H4 (cell line): ENCODE results near the gene ZNF428. TPM values are rescaled to one million over a fixed set of nuclear protein-coding genes. Genes with fewer than 3 reads are reported as not detected.

ENCODE experiments used
- DNase-seq: peaks from one replicate; pipeline ENCODE4 v3.0.0-alpha.2; 2015; ENCODE audit warnings: low spot score
- total RNA-seq: library from RNA; depleted of rRNA; stranded (reverse); fragments of >200 nt; shearing (Covaris generic); gene quantifications from 2 replicates; pipeline ENCODE4 v1.2.3, GENCODE V29; 2014; rRNA removed

Gene ZNF428
- total RNA-seq, 1 experiment from 2014 or later: 20.4 TPM

DNA sequence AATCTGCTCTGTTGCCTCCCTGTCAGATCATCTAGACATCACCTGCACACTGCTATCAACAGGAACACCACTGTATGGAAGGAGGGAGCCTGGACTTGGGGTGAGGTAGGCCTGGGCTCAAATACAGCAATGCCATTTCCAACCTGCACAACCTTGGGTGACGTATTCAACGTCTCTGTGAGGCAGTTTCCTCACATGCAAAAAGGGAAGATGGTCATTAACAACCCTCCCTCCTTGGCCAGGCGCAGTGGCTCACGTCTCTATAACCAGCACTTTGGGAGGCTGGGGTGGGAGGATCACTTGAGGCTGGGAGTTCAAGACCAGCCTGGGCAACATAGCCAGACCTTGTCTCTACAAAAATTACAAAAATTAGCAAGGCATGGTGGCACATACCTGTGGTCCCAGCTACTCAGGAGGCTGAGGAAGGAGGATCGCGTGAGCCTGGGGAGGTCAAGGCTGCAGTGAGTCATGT lies 57.2 kb downstream of the ZNF428 start:
- DNase-seq: no peak

DNA sequence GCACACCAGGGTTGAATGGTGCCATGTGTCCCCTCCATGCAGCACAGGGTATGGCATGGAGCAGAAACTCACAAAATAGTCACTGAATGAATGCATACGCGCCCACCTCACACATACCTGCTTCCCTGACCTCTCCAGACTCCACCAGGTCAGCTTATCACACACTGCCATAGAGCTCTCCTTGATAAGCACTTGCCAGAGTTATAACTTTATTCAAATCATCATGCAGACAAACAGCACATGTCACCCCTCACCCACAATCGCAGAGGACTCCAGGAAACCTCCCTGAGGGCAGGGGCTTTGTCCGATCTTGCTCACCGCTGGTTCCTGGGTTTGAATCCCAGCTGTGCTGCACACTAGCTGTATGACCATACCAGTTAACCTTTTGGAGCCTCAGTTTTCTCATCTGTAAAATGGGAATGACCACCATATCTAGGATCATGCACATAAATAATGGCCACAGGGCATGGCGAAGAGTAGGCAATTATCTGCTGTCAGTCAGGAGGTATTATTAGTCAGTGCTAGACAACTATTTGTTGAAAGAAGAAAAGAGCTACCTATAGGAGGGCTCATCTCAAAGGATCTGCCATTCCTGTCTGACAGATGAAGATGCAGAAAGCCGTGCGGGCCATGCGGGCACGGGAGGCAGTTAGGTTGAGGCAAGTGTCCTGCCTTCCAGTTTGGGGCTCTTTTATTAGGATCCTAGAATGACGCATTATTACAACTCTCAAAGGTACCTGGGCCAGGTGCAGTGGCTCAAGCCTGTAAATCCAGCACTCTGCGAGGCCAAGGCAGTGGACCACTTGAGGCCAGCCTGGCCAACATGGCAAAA lies 58.1 kb downstream of the ZNF428 start:
- DNase-seq: no peak

DNA sequence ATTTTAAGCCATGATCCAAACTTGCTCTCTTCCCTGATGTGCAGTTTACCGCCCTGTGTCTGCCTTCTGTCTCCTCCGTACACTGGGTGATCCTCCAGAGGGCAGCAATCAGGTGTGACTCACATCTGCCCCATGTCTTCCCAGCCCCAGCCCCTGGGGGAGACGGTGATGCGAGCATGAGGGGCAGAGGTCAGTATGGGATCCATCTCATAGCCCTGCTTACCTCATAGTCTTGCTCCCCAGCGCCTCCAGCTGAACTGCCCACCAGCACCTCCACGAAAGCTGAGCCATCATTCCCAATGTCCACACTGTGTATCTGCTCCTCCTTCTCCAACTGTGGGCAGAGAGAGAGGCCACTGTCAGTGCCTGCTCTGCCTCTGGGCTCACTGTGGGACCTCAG lies 58.7 kb downstream of the ZNF428 start:
- no peak for DNase-seq

Other genes with a start within 250 kb of the ZNF428 start
- not detected in 2 replicates for gene TEX101, start 204.7 kb downstream of the ZNF428 start, total RNA-seq
- 0.17 and 0.29 TPM in 2 replicates for gene LYPD3, start 154.0 kb downstream of the ZNF428 start, total RNA-seq
- gene PHLDB3, start 114.9 kb downstream of the ZNF428 start, total RNA-seq: 1.3 and 2.1 TPM in 2 replicates
- gene ETHE1, start 92.4 kb downstream of the ZNF428 start, total RNA-seq: 33.6 and 50.4 TPM in 2 replicates
- not detected in 2 replicates for gene ZNF575, start 86.4 kb downstream of the ZNF428 start, total RNA-seq
- gene XRCC1, start 44.1 kb downstream of the ZNF428 start, total RNA-seq: 29.2 and 31.0 TPM in 2 replicates
- gene PINLYP, start 43.8 kb downstream of the ZNF428 start, total RNA-seq: not detected in 2 replicates
- 20.6 and 22.4 TPM in 2 replicates for gene IRGQ, start 23.5 kb downstream of the ZNF428 start, total RNA-seq
- 12.5 and 17.7 TPM in 2 replicates for gene ZNF576, start 23.0 kb downstream of the ZNF428 start, total RNA-seq
- not detected in 2 replicates for gene SRRM5, start 7.5 kb downstream of the ZNF428 start, total RNA-seq
- gene CADM4, start 20.2 kb upstream of the ZNF428 start, total RNA-seq: 2.2 and 5.4 TPM in 2 replicates
- 41.3 and 53.7 TPM in 2 replicates for gene PLAUR, start 50.5 kb upstream of the ZNF428 start, total RNA-seq
- gene IRGC, start 96.4 kb upstream of the ZNF428 start, total RNA-seq: not detected in 2 replicates
- 7.9 and 14.9 TPM in 2 replicates for gene SMG9, start 135.3 kb upstream of the ZNF428 start, total RNA-seq
- 1.2 and 3.1 TPM in 2 replicates for gene KCNN4, start 161.3 kb upstream of the ZNF428 start, total RNA-seq
- 0.66 TPM in 1 of 2 replicates, not detected in the other for gene LYPD5, start 182.8 kb upstream of the ZNF428 start, total RNA-seq
- 6.7 and 10.6 TPM in 2 replicates for gene ZNF283, start 207.7 kb upstream of the ZNF428 start, total RNA-seq